Stimulated activated CD4-positive, alpha-beta T cell treated with anti-CD3 and anti-CD28 coated beads, Interleukin-15, amount 100 ng/mL, for 48 hours (primary cell): Measurements from ENCODE around the gene NMRK2.

Experiments
- DNase-seq, 2 donors: peaks; one replicate each; pipeline ENCODE4 v3.0.0-alpha.2; 2020; ENCODE audit warnings: low read depth in 2 of 2

The NMRK2 gene

GRCh38 chr19:3981736-3982681, 49.1 kb downstream of the NMRK2 start:
- DNase-seq: no peak

- no peak for DNase-seq
Observed at GRCh38 chr19:3982701-3983541, 50.1 kb downstream of the NMRK2 start.

GRCh38 chr19:3983542-3983914, 50.7 kb downstream of the NMRK2 start:
- no peak for DNase-seq

- DNase-seq: no peak
Observed at GRCh38 chr19:3983936-3984583, 51.2 kb downstream of the NMRK2 start.

GRCh38 chr19:3984584-3984907, 51.7 kb downstream of the NMRK2 start:
- no peak for DNase-seq

- peak; percentile 81 to 87 for DNase-seq
Observed at GRCh38 chr19:3984908-3985642, 52.2 kb downstream of the NMRK2 start, which contains the start of gene EEF2. TSS of gene EEF2 (minus strand) at chr19:3985463. CDS start at chr19:3985380, 83 bp downstream.

GRCh38 chr19:3985643-3986259, 52.9 kb downstream of the NMRK2 start:
- DNase-seq: no peak

GRCh38 chr19:3986260-3987041, 53.6 kb downstream of the NMRK2 start:
- DNase-seq: peak in 1 of 2 donors; percentile 40

- DNase-seq: peak; percentile 82
Observed at GRCh38 chr19:3987619-3988371, 54.9 kb downstream of the NMRK2 start.

GRCh38 chr19:3990815-3991117, 57.9 kb downstream of the NMRK2 start:
- no peak for DNase-seq
